ENCODE data around the gene SNAP47. TPM values are rescaled to one million over a fixed set of nuclear protein-coding genes. Genes with fewer than 3 reads are reported as not detected.

Gene SNAP47
- total RNA-seq, 4 donors from 2014 or later, result 23.7 to 63.2 (median 31.2) TPM

DNA sequence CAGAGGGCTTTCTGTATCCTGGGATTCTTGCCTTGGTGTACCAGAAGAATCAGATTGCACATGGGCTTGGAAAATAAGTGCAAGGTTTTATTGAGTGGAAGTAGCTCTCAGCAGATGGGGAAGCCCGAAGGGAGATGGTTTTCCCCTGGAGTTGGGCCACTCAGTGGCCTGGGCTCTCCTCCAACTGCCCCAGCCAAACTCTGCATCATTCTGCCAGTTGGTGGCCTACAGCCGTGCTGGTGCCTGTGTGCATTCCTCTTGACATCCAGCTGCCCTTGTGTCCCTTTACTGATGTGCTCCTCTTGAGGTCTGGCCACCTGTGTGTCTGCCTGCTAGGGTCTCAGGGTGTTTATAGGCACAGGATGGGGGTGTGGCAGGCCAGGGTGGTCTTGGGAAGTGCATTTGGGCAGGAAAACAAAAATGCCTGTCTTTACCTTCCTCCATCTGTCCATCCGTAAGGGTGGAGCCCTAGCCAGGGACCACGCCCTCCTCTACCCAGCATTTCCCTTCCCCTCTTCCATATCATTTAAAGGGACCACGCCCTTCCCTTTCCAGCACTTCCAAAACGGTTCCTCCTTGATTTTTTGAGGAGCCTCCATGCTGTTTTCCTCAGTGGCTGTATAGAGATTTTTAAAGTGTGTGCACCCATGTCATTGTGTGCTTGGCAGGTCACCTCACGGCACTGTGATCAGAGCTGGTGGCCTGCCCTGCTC lies 18.9 kb downstream of the SNAP47 start:
- no peak for ATAC-seq (ENCODE audit: low FRiP score)
- DNase-seq (ENCODE audit: low spot score), result no peak
- TF ChIP-seq CTCF (IDR thresholded peaks at IDR 0.05), result no peak

DNA sequence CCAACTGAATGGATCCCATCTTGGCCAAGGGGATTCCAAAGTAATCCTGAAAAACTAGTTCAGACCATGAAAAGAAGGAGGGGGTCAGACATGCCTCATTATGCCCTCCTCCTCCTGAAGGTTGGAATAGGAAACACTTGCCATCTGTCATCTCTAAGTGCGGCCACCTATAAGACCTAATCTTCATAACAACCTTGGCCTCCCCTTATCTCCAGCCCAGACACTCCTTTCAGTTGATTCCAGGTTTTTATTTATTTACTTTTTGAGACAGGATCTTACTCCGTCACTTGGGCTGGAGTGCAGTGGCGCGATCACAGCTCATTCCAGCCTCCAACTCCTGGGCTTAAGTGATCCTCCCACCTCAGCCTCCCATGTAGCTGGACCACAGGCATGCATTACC lies 19.7 kb downstream of the SNAP47 start:
- TF ChIP-seq CTCF (IDR thresholded peaks at IDR 0.05), result no peak
- no peak for DNase-seq (ENCODE audit: low spot score)
- ATAC-seq (ENCODE audit: low FRiP score), result no peak

GRCh38 chr1:227756172-227756959 lies 21.1 kb downstream of the SNAP47 start:
- ATAC-seq (ENCODE audit: low FRiP score) (no peak), DNase-seq (ENCODE audit: low spot score) (no peak)
- TF ChIP-seq CTCF (IDR thresholded peaks at IDR 0.05), result no peak

DNA sequence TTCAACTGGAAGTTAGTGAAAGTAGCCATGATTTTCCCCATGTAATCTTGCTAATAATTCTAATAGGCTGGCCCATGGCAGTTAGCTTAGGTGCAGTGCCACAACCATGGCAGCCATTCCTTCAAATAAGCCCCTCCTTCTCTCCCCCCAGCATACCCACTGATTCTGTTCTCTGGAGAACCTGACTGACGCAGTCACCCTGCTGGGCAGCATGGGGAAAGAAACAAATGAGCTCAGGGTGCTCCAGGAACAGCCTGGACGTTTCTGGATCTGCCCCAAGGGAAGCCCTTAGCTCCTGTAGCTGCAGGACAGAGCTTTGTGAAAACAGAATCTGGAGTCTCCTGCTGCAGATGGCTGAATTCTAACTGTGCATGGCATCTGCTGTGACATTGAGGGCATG lies 22.5 kb downstream of the SNAP47 start:
- no peak for ATAC-seq (ENCODE audit: low FRiP score)
- DNase-seq (ENCODE audit: low spot score), result no peak
- no peak for TF ChIP-seq CTCF (IDR thresholded peaks at IDR 0.05)

DNA sequence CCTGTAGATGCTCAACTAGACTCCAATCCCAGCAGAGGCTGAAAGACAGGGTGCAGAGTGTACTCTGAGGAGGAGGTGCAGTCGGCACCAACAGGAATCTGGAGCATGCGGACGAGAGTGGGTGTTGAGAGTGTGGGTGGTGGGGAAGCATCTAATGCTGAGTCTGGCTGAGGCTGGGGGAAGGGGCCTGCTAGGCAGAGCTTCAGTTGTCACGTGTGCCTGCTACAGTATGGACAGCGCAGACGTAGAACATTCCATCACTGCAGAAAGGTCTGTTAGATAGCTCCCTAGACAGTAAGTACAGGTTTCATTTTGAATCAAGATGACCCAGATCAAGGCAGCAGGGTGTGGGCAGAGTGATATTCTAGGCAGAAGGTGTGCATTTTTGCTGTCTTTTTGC lies 23.1 kb downstream of the SNAP47 start:
- no peak for ATAC-seq (ENCODE audit: low FRiP score)
- TF ChIP-seq CTCF (IDR thresholded peaks at IDR 0.05), result no peak
- DNase-seq (ENCODE audit: low spot score), result no peak

DNA sequence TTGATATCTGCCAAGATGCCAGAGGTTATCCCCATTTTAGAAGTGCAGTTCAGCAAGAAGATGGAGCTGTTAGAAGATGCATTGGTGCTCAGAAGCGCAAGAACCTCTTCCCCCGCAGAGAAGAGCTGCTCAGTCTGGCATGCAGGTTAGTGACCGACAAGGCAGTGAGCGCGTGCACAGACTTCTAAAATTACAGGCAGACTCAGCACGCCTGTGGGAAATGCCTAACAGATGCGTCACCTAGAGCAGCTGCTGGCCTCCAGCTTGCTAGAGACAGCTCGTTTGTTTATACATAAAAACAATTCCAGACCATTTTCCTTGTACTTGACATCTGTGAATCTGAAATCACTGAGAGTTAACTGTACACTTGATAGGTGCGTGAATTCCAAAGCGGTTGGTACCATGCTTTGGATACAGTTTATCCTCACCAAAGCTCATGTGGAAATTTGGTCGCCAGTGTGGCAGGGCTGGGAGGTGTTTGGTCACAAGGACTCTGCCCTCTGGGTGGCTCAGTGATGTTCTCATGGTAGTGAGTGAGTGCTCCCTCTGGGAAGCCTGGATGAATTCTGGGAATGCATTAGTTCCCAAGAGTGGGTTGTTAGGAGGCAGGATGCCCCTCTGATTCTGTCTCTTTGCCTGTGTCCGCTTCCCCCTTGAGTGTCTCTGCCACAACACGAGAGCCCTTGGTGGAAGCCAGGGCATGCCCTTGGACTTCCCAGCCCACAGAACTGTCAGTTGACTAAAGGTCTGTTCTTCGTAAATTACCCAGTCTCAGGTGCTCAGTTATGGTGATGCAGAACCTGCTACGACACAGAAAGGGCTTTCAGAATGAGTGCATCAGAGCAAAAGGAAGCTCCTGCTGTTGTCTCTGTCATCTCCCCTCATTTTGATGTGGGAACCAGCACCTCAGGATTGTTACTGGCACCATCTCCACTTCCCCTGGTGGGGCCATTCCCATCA lies 24.4 kb downstream of the SNAP47 start:
- ATAC-seq (ENCODE audit: low FRiP score) (peak; percentile 88), DNase-seq (ENCODE audit: low spot score) (no peak)
- TF ChIP-seq CTCF (IDR thresholded peaks at IDR 0.05), result no peak
